CD4-positive, alpha-beta T cell (primary cell): ENCODE measurements around the gene IFFO2. TPM values are rescaled to one million over a fixed set of nuclear protein-coding genes. Genes with fewer than 3 reads are reported as not detected.
"Not testable (repeated sequence)": the region's sequence is repeated elsewhere in the genome, so short reads cannot be mapped to it uniquely, and the experiment has no call there.

Source experiments
- ATAC-seq: fragments of 200-7000 bp; cut with Tn5 transposase; one replicate; pipeline ENCODE4 v1.10.0; 2022; ENCODE audit warnings: mild to moderate bottlenecking; ENCODE audit not compliant: poor library complexity
- CTCF ChIA-PET: fragments of 350-600 bp; sonication (Branson Sonifier 250); formaldehyde crosslinking; loops from one replicate; lab custom pipeline; 2021; ENCODE audit warnings: antibody characterized with exemption, inconsistent platforms; lab: Charles Lee
- POLR2A ChIA-PET: fragments of 350-600 bp; sonication (Branson Sonifier 250); formaldehyde crosslinking; loops from one replicate; lab custom pipeline; 2021; ENCODE audit warnings: antibody characterized with exemption, inconsistent platforms; lab: Charles Lee
- DNase-seq, 14 experiments: peaks; one replicate each; pipeline ENCODE4 v3.0.0-alpha.2; 2013 to 2020; ENCODE audit warnings: mixed read lengths in 2 of 14
- H3K27ac ChIP-seq, 2 donors: one replicate each; pipeline versions ENCODE4 v1.5.1 to v1.7.0; 2013; ENCODE audit warnings: low read length in 2 of 2, low read depth in 1 of 2, mild to moderate bottlenecking in 1 of 2
- H3K27me3 ChIP-seq, 2 experiments: 1 replicate in 1 of 2; 2 replicates in 1 of 2; pipeline versions ENCODE4 v1.6.1 to v1.7.0; 2013; ENCODE audit warnings: low read length in 2 of 2, control low read depth in 1 of 2, mild to moderate bottlenecking in 1 of 2, moderate library complexity in 1 of 2; ENCODE audit not compliant: insufficient read depth in 2 of 2, control insufficient read depth in 1 of 2
- H3K36me3 ChIP-seq: one replicate; pipeline ENCODE4 v1.6.1; 2013; ENCODE audit warnings: low read length, control low read depth; ENCODE audit not compliant: insufficient read depth
- H3K4me1 ChIP-seq: one replicate; pipeline ENCODE4 v1.6.1; 2013; ENCODE audit warnings: low read length, control low read depth; ENCODE audit not compliant: insufficient read depth
- H3K4me3 ChIP-seq: one replicate; pipeline ENCODE4 v1.5.1; 2013; ENCODE audit warnings: mild to moderate bottlenecking, low read length, moderate library complexity
- H3K9me3 ChIP-seq, 2 experiments: 1 replicate in 1 of 2; 2 replicates in 1 of 2; pipeline versions ENCODE4 v1.6.1 to v1.7.0; 2013; ENCODE audit warnings: low read length in 2 of 2, mild to moderate bottlenecking in 2 of 2, control low read depth in 1 of 2, moderate library complexity in 1 of 2; ENCODE audit not compliant: control insufficient read depth in 1 of 2, insufficient read depth in 1 of 2
- H3K27ac Mint-ChIP-seq: one replicate; pipeline ENCODE4 v1.8.0; 2020; ENCODE audit warnings: mixed read lengths
- H3K27me3 Mint-ChIP-seq: one replicate; pipeline ENCODE4 v1.8.0; 2021; ENCODE audit warnings: mixed read lengths
- H3K36me3 Mint-ChIP-seq: one replicate; pipeline ENCODE4 v1.8.0; 2021; ENCODE audit warnings: low read depth, mixed read lengths
- H3K4me1 Mint-ChIP-seq: one replicate; pipeline ENCODE4 v1.8.0; 2021; ENCODE audit warnings: low read depth, mixed read lengths
- H3K4me3 Mint-ChIP-seq: one replicate; pipeline ENCODE4 v1.8.0; 2020; ENCODE audit warnings: mild to moderate bottlenecking, mixed read lengths
- H3K9me3 Mint-ChIP-seq: one replicate; pipeline ENCODE4 v1.8.0; 2020; ENCODE audit warnings: mixed read lengths
- CTCF ChIP-seq: fragments of 200-600 bp; IDR thresholded peaks from one replicate; pipeline ENCODE4 v1.8.0; 2022; ENCODE audit warnings: antibody characterized with exemption, mild to moderate bottlenecking
- intact Hi-C, 2 experiments: fragments of 100-400 bp; cut with DNase I in 1 of 2; cut with micrococcal nuclease in 1 of 2; formaldehyde crosslinking; loops; one replicate each; pipeline versions ENCODE4 v1.15.1 to v1.9.0; 2023 to 2025; cut with DNase I, micrococcal nuclease
- total RNA-seq, 174 experiments: library from RNA in 2 of 174; stranded (reverse) in 2 of 174; gene quantifications; one replicate each; pipeline ENCODE4 v1.2.3 and lab custom pipeline; 2021 to 2026

The IFFO2 gene
- total RNA-seq, 2 experiments from 2014 or later: 106 to 112 TPM

- CTCF ChIA-PET: interaction anchor here (1.1 to 2.0 kb wide), 2 partner anchors 14 to 58 kb away, joined by 3 to 5 read pairs; partner anchors contain the start of gene IFFO2
- DNase-seq (no peak), ATAC-seq (no peak)
- no peaks in the 10 kb centered on the region for H3K9me3 Mint-ChIP-seq
- no peak for TF ChIP-seq CTCF
- Histone ChIP-seq H3K36me3 (no peaks in the 10 kb centered on the region), H3K4me1 (peaks cover 28% of the 10 kb centered on the region), H3K27me3 (no peaks in the 10 kb centered on the region), H3K4me3 (no peak overlapping the region), H3K27ac (no peak overlapping the region), H3K9me3 (no peaks in the 10 kb centered on the region)
- peaks cover 29% of the 10 kb centered on the region for H3K4me1 Mint-ChIP-seq
- no peak overlapping the region for H3K4me3 Mint-ChIP-seq
- peaks cover 9% of the 10 kb centered on the region for H3K36me3 Mint-ChIP-seq
- no peaks in the 10 kb centered on the region for H3K27me3 Mint-ChIP-seq
- intact Hi-C loops: no loop called here
- H3K27ac Mint-ChIP-seq: no peak overlapping the region
- POLR2A ChIA-PET: no interaction called here
These were observed 57.9 kb downstream of the IFFO2 start for GRCh38 chr1:18898567-18898966.

GRCh38 chr1:18895317-18895716 lies 61.2 kb downstream of the IFFO2 start:
- no peak for DNase-seq
- intact Hi-C loops: no loop called here
- no peak for TF ChIP-seq CTCF
- POLR2A ChIA-PET: no interaction called here
- Histone ChIP-seq H3K27ac (no peak overlapping the region), H3K4me3 (no peak overlapping the region), H3K36me3 (no peaks in the 10 kb centered on the region), H3K9me3 (no peaks in the 10 kb centered on the region), H3K4me1 (peaks cover 3% of the 10 kb centered on the region), H3K27me3 (no peaks in the 10 kb centered on the region)
- H3K27me3 Mint-ChIP-seq: no peaks in the 10 kb centered on the region
- no peaks in the 10 kb centered on the region for H3K9me3 Mint-ChIP-seq
- no peaks in the 10 kb centered on the region for H3K36me3 Mint-ChIP-seq
- no peak overlapping the region for H3K27ac Mint-ChIP-seq
- ATAC-seq: no peak
- H3K4me3 Mint-ChIP-seq: no peak overlapping the region
- CTCF ChIA-PET: interaction anchor here (1.0 to 1.3 kb wide), 2 partner anchors 12 to 77 kb away, joined by 3 read pairs; no protein-coding TSS in a partner anchor
- peaks cover 4% of the 10 kb centered on the region for H3K4me1 Mint-ChIP-seq

- intact Hi-C loops: no loop called here
These were observed 63.4 kb downstream of the IFFO2 start for GRCh38 chr1:18893120-18893519.

GRCh38 chr1:18891858-18892257 lies 64.6 kb downstream of the IFFO2 start:
- intact Hi-C loops, H3K27me3 ChIP-seq, CTCF ChIA-PET, H3K27ac Mint-ChIP-seq, H3K9me3 ChIP-seq, H3K36me3 Mint-ChIP-seq, H3K4me3 Mint-ChIP-seq, DNase-seq, H3K27me3 Mint-ChIP-seq, H3K4me3 ChIP-seq, H3K4me1 Mint-ChIP-seq, H3K27ac ChIP-seq, H3K4me1 ChIP-seq, POLR2A ChIA-PET, H3K9me3 Mint-ChIP-seq, H3K36me3 ChIP-seq, ATAC-seq: not testable (repeated sequence)

More at GRCh38 chr1:18893120-18893519, 63.4 kb downstream of the IFFO2 start:
- CTCF ChIA-PET: interaction anchor here (1.0 kb wide), 1 partner anchor 9 kb away, joined by 3 read pairs; no protein-coding TSS in a partner anchor
- no peaks in the 10 kb centered on the region for H3K9me3 Mint-ChIP-seq
- H3K36me3 Mint-ChIP-seq: no peaks in the 10 kb centered on the region
- no peak overlapping the region for H3K4me3 Mint-ChIP-seq
- no peak for TF ChIP-seq CTCF
- Histone ChIP-seq H3K27me3 (no peaks in the 10 kb centered on the region), H3K27ac (no peak overlapping the region), H3K4me1 (no peaks in the 10 kb centered on the region), H3K4me3 (no peak overlapping the region), H3K9me3 (no peaks in the 10 kb centered on the region), H3K36me3 (no peaks in the 10 kb centered on the region)
- H3K4me1 Mint-ChIP-seq: no peaks in the 10 kb centered on the region
- no peak for ATAC-seq
- DNase-seq: no peak
- no peaks in the 10 kb centered on the region for H3K27me3 Mint-ChIP-seq
- POLR2A ChIA-PET: no interaction called here
- no peak overlapping the region for H3K27ac Mint-ChIP-seq
